Prostate gland (tissue), 2 donors: Measurements from ENCODE around the gene TXNRD2.

Source experiments
- POLR2AphosphoS5 ChIP-seq: sonication (generic); formaldehyde crosslinking; IDR thresholded peaks from one replicate; pipeline ENCODE4 v1.6.1; 2017; ENCODE audit warnings: antibody characterized with exemption
- TF ChIP-seq, protein P1 (sequence below), 4 experiments: fragments of 200-600 bp in 2 of 4; fragments of 450-650 bp in 2 of 4; sonication (generic) in 2 of 4; IDR thresholded peaks; 1 replicate in 3 of 4; 2 replicates in 1 of 4; pipeline ENCODE4 v1.5.1; 2016 to 2019; ENCODE audit warnings: antibody characterized with exemption in 4 of 4, mild to moderate bottlenecking in 2 of 4, moderate library complexity in 2 of 4

DNA sequence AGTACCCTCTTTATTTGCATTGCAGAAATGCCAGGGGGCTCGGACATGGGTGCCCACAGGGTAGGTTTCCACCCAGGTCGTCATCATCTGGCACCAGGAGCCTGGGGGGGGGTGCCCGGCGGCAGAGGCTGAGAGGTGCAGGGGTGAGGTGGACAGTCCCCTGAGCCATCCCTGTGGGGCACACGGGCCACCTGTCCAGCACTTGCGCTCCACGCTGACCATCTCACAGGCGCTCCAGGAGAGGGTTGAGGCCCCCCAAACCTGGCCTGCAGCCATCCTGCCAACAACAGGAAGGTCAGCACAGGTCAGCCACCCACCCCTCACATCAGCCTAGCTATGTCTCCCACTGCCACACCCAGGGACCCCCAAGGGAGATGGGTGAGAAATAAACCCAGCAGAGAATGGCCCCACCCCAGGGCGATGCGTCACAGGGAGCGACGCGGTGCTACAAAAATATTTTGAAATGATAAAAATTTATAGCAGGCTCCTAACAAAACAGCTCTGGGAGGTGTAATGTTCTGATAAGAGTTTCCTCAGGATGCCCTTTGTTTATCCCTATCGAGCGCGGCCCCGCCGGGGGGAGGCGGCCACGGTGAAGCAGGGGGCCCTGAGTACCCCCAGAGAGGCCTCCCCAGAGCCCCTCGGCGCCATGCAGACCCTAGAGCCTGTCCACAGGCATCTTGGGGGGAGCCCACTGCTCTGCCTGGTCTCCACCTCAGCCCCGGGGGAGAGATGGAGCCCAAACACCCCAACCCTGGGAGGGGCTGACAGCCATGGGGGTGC is 65.9 kb downstream of the TXNRD2 start:
- TF ChIP-seq, protein P1, sequence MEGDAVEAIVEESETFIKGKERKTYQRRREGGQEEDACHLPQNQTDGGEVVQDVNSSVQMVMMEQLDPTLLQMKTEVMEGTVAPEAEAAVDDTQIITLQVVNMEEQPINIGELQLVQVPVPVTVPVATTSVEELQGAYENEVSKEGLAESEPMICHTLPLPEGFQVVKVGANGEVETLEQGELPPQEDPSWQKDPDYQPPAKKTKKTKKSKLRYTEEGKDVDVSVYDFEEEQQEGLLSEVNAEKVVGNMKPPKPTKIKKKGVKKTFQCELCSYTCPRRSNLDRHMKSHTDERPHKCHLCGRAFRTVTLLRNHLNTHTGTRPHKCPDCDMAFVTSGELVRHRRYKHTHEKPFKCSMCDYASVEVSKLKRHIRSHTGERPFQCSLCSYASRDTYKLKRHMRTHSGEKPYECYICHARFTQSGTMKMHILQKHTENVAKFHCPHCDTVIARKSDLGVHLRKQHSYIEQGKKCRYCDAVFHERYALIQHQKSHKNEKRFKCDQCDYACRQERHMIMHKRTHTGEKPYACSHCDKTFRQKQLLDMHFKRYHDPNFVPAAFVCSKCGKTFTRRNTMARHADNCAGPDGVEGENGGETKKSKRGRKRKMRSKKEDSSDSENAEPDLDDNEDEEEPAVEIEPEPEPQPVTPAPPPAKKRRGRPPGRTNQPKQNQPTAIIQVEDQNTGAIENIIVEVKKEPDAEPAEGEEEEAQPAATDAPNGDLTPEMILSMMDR (IDR thresholded peaks at IDR 0.05), result no peak
- TF ChIP-seq POLR2AphosphoS5, result no peak
